GM12874 (cell line): ENCODE data around the gene YIF1A.

Experiments
- TF ChIP-seq, protein P1 (sequence below): IDR thresholded peaks from 2 replicates; pipeline ENCODE4 v1.5.1; 2011; ENCODE audit warnings: low read depth, mild to moderate bottlenecking, control low read depth, low read length, moderate library complexity; ENCODE audit not compliant: insufficient read depth

The YIF1A gene

DNA sequence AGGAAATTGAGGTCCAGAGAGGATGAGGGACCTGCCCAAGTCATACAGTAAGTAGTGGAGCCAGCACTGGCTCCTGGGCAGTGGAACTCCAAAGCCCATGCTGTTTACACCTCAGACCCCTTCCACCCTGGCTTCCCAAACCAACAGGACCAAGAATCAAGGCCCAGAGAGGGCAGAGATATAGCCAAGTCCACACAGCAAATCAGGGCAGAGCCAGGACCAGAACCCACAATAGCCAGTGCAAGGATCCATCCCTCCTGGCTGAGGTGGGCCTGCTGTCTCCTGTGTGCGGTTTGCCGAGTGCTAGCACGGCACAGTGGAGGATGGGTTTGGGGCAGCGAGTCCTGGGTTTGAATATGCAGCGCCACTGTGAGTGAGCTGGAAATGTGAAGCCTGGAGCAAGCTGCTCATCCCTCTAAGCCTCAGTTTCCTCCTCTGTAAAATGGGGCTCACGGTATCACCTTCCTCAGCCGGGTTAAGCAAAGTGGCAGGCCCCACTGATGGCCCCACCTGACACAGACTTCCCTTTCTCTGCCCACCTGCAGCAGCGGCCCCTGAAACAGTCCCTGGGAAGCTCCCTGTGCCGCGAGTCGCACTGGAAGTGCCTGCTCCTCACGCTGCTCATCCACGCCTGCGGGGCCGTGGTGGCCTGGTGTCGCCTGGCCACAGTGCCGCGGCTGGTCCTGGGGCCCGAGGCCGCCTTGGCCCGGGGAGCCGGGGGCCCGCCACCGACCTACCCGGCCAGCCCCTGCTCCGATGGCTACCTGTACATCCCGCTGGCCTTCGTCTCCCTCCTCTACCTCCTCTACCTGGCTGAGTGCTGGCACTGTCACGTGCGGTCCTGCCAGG is 5.1 kb upstream of the YIF1A start:
- TF ChIP-seq, protein P1, sequence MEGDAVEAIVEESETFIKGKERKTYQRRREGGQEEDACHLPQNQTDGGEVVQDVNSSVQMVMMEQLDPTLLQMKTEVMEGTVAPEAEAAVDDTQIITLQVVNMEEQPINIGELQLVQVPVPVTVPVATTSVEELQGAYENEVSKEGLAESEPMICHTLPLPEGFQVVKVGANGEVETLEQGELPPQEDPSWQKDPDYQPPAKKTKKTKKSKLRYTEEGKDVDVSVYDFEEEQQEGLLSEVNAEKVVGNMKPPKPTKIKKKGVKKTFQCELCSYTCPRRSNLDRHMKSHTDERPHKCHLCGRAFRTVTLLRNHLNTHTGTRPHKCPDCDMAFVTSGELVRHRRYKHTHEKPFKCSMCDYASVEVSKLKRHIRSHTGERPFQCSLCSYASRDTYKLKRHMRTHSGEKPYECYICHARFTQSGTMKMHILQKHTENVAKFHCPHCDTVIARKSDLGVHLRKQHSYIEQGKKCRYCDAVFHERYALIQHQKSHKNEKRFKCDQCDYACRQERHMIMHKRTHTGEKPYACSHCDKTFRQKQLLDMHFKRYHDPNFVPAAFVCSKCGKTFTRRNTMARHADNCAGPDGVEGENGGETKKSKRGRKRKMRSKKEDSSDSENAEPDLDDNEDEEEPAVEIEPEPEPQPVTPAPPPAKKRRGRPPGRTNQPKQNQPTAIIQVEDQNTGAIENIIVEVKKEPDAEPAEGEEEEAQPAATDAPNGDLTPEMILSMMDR, result no peak

DNA sequence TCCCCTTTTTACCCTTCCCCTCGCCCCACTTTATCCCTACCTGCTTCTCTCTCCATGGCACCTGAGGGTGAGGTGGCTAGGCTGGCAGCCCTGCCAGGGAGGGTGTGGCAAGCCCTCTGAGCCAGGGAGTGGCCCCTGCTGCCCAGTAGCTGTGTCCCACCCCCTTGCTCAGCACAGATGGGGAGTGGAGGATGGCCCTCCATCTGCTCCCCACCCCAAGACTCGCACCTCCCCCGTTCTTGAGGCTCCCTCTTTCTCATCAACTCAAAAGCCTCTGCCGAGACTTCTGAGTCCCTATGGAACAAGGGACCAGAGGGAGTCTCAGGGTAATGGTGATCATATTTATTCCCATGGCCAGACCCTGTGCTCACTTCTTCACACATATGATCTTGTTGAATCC is 4.4 kb upstream of the YIF1A start:
- TF ChIP-seq, protein P1, result no peak

DNA sequence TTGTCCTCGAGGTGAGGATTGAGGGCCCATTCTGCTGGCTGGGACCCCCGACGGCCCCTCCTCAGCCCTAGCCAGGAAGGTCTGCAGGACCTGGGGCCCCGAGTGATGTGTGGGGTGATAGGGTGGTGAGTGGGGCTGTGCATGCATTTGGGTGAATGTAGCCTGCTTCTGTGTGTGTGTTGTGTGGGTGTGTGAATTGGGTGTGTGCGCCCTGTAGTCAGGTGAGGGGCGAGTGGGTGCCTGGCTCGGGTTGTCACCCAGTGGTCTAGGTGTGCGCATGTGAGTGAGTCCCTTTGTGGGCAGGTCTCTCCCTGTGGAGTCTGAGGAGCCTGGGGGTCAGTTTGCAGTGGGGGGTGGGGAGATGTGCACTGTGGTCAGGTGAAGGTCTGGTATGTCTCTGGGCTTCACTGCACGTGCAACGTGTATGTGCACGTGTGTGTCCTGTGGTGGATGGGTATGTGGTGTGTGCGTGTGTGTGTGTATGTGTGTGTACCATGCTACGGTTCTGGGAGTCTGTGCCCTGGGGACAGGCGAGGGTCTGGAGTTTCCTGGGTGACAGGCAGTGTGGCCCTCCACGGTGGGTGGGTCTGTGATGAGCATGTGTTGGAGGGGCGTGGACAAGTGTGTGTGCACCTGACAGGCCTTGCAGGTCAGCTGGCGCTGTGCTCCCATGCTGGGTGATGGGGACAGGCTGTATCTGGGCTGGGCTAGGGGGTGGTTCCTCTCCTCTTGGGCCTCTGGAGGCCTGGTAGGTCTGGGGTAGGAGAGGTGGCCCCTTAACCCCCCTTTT is 3.8 kb upstream of the YIF1A start:
- TF ChIP-seq, protein P1, result no peak

DNA sequence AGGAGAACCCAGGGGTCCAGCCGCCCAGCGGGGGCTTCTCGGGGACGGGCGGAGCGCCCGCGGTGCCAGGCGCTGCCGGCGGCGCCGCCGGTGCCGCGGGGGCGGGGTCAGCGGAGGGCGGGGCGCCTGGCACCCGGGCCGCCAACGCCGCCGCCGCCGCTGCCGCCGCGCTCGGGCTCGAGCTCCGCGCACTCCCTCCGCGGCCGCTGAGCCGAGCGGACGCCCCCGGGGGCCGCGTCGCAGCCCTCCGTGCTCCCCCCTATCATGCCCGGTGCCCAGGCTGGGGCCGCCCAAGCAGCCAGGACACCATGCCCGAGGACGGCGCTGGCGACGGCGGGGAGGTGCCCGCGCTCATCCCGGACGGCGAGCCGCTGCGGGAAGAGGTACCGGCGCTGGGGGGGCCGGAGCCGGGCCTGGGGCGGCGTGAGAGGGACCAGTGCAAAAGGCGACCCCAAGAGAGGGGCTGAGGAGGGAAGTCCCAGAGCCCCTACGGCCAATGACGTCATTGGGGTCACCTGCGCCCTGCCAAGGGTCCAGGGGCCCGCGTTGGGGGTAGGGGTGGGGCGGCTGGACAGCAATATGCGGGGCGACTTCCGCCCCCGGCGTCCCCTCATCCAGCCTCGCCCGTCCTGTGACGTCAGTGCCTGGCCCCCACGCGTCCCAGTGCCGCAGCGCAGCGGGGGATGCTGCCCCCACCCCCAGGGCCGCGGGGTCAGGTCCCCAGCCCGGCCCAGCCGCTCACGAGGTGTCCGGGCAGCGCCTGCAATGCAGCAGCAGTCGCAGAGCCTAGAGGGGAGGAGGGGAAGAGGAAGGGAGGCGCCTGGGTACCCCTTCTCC is 3.0 kb upstream of the YIF1A start, which contains the start of gene TMEM151A:
TMEM151A (plus strand) TSS at position 189 of the 837 bp plus-strand sequence; CDS start at position 309, 120 bp downstream.
- TF ChIP-seq, protein P1, result no peak

DNA sequence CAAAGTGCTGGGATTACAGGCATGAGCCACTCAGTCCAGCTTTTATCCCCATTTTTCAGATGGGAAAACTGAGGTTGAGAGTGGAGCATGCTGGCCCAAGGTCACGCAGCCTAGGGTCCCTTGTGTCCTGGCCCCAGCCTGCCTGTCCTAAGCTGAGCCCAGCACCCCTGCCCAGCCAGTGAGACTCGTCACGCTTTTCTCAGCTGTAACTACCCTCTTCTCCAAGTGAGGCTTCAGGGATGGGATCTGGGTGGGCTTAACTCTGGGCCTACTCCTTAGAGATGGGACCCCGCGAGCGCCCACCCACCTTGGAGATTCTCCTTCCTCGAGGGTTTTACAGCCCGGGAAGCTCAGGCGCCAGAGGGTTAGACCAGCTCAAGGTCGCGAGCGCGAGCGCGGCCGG is 2.4 kb upstream of the YIF1A start:
- TF ChIP-seq, protein P1, result no peak

DNA sequence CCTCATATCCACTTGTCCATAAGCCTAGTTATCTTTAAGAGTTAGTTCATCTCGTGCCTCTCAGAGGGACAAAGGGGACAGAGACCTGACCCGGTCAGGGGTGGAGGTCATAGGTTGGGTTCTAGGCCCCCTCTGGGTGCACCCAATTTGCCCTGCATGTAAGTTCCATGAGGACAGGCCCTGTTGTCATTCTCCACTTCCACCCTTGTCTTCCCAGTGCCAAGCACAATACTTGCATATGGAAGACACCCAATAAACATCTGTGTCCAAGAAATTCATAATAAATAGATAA is 1.3 kb upstream of the YIF1A start:
- TF ChIP-seq, protein P1, result no peak

DNA sequence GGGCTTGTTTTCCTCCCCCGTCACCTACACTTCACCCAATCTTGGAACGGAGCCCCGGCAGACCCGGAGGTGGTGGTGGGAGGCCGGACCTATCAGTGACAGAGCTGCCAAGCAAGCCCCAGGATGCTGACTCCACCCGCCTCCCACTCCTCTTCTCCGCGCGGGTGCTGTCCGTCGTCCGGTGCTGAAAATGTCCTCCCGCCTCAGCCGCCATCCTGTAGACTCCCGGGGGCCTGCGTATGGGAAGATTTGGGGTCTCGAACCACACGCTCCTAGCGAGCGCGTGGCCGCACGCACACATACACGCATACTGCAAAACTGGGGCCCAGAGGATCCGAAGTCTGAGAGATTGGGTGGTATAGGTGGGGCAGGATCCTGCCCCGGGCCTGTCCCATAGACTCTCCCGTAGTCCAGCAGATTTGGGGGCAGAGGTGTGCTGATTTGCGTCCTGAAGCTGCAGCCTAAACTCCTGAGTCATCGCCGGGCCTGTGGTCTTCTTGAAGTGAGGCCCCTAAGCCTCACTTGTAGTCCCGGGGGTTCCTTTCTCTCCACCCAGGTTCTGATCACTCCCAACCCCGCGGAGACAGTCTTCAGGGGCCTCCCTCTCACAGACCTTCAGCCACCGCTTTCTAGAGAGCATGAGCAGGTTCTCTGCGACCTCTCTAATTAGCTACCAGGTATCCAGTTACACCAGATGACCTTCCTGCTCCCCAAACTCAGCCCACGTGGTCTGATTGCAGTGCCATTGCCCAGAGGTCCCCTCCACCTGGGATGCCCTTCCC is 796 bp upstream of the YIF1A start:
- TF ChIP-seq, protein P1, result no peak
